Left cardiac atrium (tissue), 4 donors: Measurements from ENCODE around the gene CPA2. TPM values are rescaled to one million over a fixed set of nuclear protein-coding genes. Genes with fewer than 3 reads are reported as not detected.
A peak's percentile ranks its signal among the peaks of the same experiment; 100 is the strongest.
"Not testable (repeated sequence)": the region's sequence is repeated elsewhere in the genome, so short reads cannot be mapped to it uniquely, and the experiment has no call there.

Experiments used
- ATAC-seq, 2 donors: fragments of 200-7000 bp; cut with Tn5 transposase; one replicate each; pipeline ENCODE4 v1.9.1; 2020; ENCODE audit warnings: mild to moderate bottlenecking in 2 of 2, moderate library complexity in 2 of 2
- DNase-seq: peaks from one replicate; pipeline ENCODE4 v3.0.0-alpha.2; 2020
- intact Hi-C, 2 donors: fragments of 100-400 bp; cut with DNase I; formaldehyde crosslinking; loops; one replicate each; pipeline versions ENCODE4 v1.14.1 to v1.15.1; 2022 to 2023
- total RNA-seq, 2 donors: library from RNA; stranded (reverse); fragmentation: NEBNext Ultra II Directional; extraction: Animal tissue kit (Norgen Biotek cat#: 25700); gene quantifications; one replicate each; pipeline ENCODE4 v1.2.1, GENCODE V29; 2021
- donor health status: DM: no; HTN: yes; CAD: no.
- donor health status: DM: no; HTN: yes; CAD: no; lungs with severe emphysema.
- donor health status: DM: yes; HTN: yes; CAD: no.
- donor health status: Dilated cardiomyopathy.

CPA2 gene
- total RNA-seq, 2 donors from 2014 or later, result 0.38 TPM; not detected in 1

- intact Hi-C loops, DNase-seq, ATAC-seq: not testable (repeated sequence)
These were observed 20.2 kb upstream of the CPA2 start for GRCh38 chr7:130246491-130246890.

- intact Hi-C loops, ATAC-seq, DNase-seq: not testable (repeated sequence)
These were observed 17.8 kb upstream of the CPA2 start for GRCh38 chr7:130248842-130249241.

GRCh38 chr7:130249626-130250025 is 17.0 kb upstream of the CPA2 start:
- intact Hi-C loops, ATAC-seq: not testable (repeated sequence)

GRCh38 chr7:130254555-130254954 is 12.1 kb upstream of the CPA2 start:
- no peak for ATAC-seq
- intact Hi-C loops, result no loop called here

More at GRCh38 chr7:130249626-130250025, 17.0 kb upstream of the CPA2 start:
- not testable (repeated sequence) for DNase-seq

GRCh38 chr7:130256704-130257103 is 10.0 kb upstream of the CPA2 start:
- intact Hi-C loops, result no loop called here
- no peak for DNase-seq
- no peak for ATAC-seq

More at GRCh38 chr7:130254555-130254954, 12.1 kb upstream of the CPA2 start:
- no peak for DNase-seq

GRCh38 chr7:130258494-130259078 is 8.1 kb upstream of the CPA2 start:
- intact Hi-C loops, result no loop called here
- ATAC-seq (no peak), DNase-seq (no peak)

- intact Hi-C loops, result no loop called here
- no peak for DNase-seq
- peak in 1 of 2 donors; percentile 47 for ATAC-seq
These were observed 4.2 kb upstream of the CPA2 start for GRCh38 chr7:130262448-130262847.

- DNase-seq (no peak), ATAC-seq (no peak)
- intact Hi-C loops, result no loop called here
These were observed 3.5 kb upstream of the CPA2 start for GRCh38 chr7:130263130-130263529.

GRCh38 chr7:130266961-130267321 is 278 bp downstream of the CPA2 start:
- DNase-seq, result no peak

GRCh38 chr7:130268463-130269317 is 2.0 kb downstream of the CPA2 start:
- intact Hi-C loops, result no loop called here

More at GRCh38 chr7:130266961-130267321, 278 bp downstream of the CPA2 start:
- intact Hi-C loops, result no loop called here
- no peak for ATAC-seq

GRCh38 chr7:130269318-130269694 is 2.6 kb downstream of the CPA2 start:
- intact Hi-C loops, result no loop called here
- DNase-seq, result no peak
- ATAC-seq, result no peak

More at GRCh38 chr7:130268463-130269317, 2.0 kb downstream of the CPA2 start:
- DNase-seq, result no peak
- ATAC-seq, result no peak

- no peak for DNase-seq
- no peak for ATAC-seq
- intact Hi-C loops, result no loop called here
These were observed 4.5 kb downstream of the CPA2 start for GRCh38 chr7:130270947-130271800.

GRCh38 chr7:130272381-130273080 is 5.9 kb downstream of the CPA2 start:
- ATAC-seq (peak; percentile 25 to 69), DNase-seq (no peak)
- intact Hi-C loops, result no loop called here

GRCh38 chr7:130273081-130273932 is 6.6 kb downstream of the CPA2 start:
- intact Hi-C loops, result no loop called here
- peak; percentile 6 to 20 for ATAC-seq
- no peak for DNase-seq

- DNase-seq (no peak), ATAC-seq (peak; percentile 36 to 50)
- intact Hi-C loops, result no loop called here
These were observed 7.2 kb downstream of the CPA2 start for GRCh38 chr7:130273933-130274255.

GRCh38 chr7:130274296-130274695 is 7.6 kb downstream of the CPA2 start:
- ATAC-seq, result no peak
- intact Hi-C loops, result no loop called here
- no peak for DNase-seq

- intact Hi-C loops, result no loop called here
- ATAC-seq, result peak in 1 of 2 donors; percentile 54
- DNase-seq, result no peak
These were observed 8.4 kb downstream of the CPA2 start for GRCh38 chr7:130274983-130275591.

GRCh38 chr7:130275826-130276297 is 9.2 kb downstream of the CPA2 start:
- no peak for DNase-seq
- intact Hi-C loops, result no loop called here
- no peak for ATAC-seq
